ENCODE data around the gene NR5A1. TPM values are rescaled to one million over a fixed set of nuclear protein-coding genes. Genes with fewer than 3 reads are reported as not detected.

The NR5A1 gene
- total RNA-seq, 1 donor from 2014 or later: 1.2 TPM

GRCh38 chr9:124439686-124440243, 67.4 kb downstream of the NR5A1 start:
- no peak for DNase-seq (ENCODE audit: extremely low spot score in 2 of 2)
- intact Hi-C loops (cut with DNase I): no loop called here
- H3K4me3 ChIP-seq: no peak overlapping the region

GRCh38 chr9:124439086-124439485, 68.1 kb downstream of the NR5A1 start:
- no peak for DNase-seq (ENCODE audit: extremely low spot score in 2 of 2)
- Histone ChIP-seq H3K36me3 (no peaks in the 10 kb centered on the region), H3K4me1 (no peaks in the 10 kb centered on the region), H3K9me3 (no peaks in the 10 kb centered on the region), H3K27ac (no peak overlapping the region), H3K4me3 (no peak overlapping the region), H3K27me3 (no peaks in the 10 kb centered on the region)
- intact Hi-C loops (cut with DNase I): no loop called here
- TF ChIP-seq CTCF (IDR thresholded peaks at IDR 0.05): no peak
- TF ChIP-seq POLR2AphosphoS5 (IDR thresholded peaks at IDR 0.05; ENCODE audit: insufficient read depth in 1 of 2, low read depth in 1 of 2): no peak
- TF ChIP-seq POLR2A (IDR thresholded peaks at IDR 0.05): no peak

More at GRCh38 chr9:124439686-124440243, 67.4 kb downstream of the NR5A1 start:
- no peaks in the 10 kb centered on the region for H3K27me3 ChIP-seq
- no peaks in the 10 kb centered on the region for H3K36me3 ChIP-seq
- no peak for TF ChIP-seq POLR2AphosphoS5 (IDR thresholded peaks at IDR 0.05; ENCODE audit: insufficient read depth in 1 of 2, low read depth in 1 of 2)
- no peak for TF ChIP-seq CTCF (IDR thresholded peaks at IDR 0.05)
- H3K27ac ChIP-seq: no peak overlapping the region
- H3K4me1 ChIP-seq: no peaks in the 10 kb centered on the region
- no peaks in the 10 kb centered on the region for H3K9me3 ChIP-seq

GRCh38 chr9:124438091-124438490, 69.1 kb downstream of the NR5A1 start:
- Histone ChIP-seq H3K36me3 (no peaks in the 10 kb centered on the region), H3K9me3 (no peaks in the 10 kb centered on the region), H3K27me3 (no peaks in the 10 kb centered on the region), H3K4me3 (no peak overlapping the region), H3K27ac (no peak overlapping the region), H3K4me1 (no peaks in the 10 kb centered on the region)
- intact Hi-C loops (cut with DNase I): no loop called here
- DNase-seq (ENCODE audit: extremely low spot score in 2 of 2): no peak
- TF ChIP-seq POLR2AphosphoS5 (IDR thresholded peaks at IDR 0.05; ENCODE audit: insufficient read depth in 1 of 2, low read depth in 1 of 2): no peak
- no peak for TF ChIP-seq POLR2A (IDR thresholded peaks at IDR 0.05)
- no peak for TF ChIP-seq CTCF (IDR thresholded peaks at IDR 0.05)

GRCh38 chr9:124437086-124437485, 70.1 kb downstream of the NR5A1 start:
- H3K27ac ChIP-seq: no peak overlapping the region
- no peaks in the 10 kb centered on the region for H3K9me3 ChIP-seq
- H3K4me3 ChIP-seq: no peak overlapping the region
- H3K36me3 ChIP-seq: no peaks in the 10 kb centered on the region
- no peaks in the 10 kb centered on the region for H3K4me1 ChIP-seq
- H3K27me3 ChIP-seq: no peaks in the 10 kb centered on the region
- intact Hi-C loops (cut with DNase I): no loop called here
- TF ChIP-seq POLR2AphosphoS5 (IDR thresholded peaks at IDR 0.05; ENCODE audit: insufficient read depth in 1 of 2, low read depth in 1 of 2) (no peak), CTCF (IDR thresholded peaks at IDR 0.05) (no peak), POLR2A (IDR thresholded peaks at IDR 0.05) (no peak)
- DNase-seq (ENCODE audit: extremely low spot score in 2 of 2): no peak

- no peak for DNase-seq (ENCODE audit: extremely low spot score in 2 of 2)
- Histone ChIP-seq H3K27ac (no peak overlapping the region), H3K4me3 (no peak overlapping the region), H3K27me3 (no peaks in the 10 kb centered on the region), H3K9me3 (no peaks in the 10 kb centered on the region), H3K4me1 (no peaks in the 10 kb centered on the region), H3K36me3 (no peaks in the 10 kb centered on the region)
- intact Hi-C loops (cut with DNase I): no loop called here
- no peak for TF ChIP-seq POLR2A (IDR thresholded peaks at IDR 0.05)
- TF ChIP-seq CTCF (IDR thresholded peaks at IDR 0.05): no peak
- no peak for TF ChIP-seq POLR2AphosphoS5 (IDR thresholded peaks at IDR 0.05; ENCODE audit: insufficient read depth in 1 of 2, low read depth in 1 of 2)
Observed at GRCh38 chr9:124436320-124436719, 70.9 kb downstream of the NR5A1 start.

All from vagina (tissue), 2 donors.